Measurements from ENCODE around the gene LDHAL6B.

LDHAL6B gene

DNA sequence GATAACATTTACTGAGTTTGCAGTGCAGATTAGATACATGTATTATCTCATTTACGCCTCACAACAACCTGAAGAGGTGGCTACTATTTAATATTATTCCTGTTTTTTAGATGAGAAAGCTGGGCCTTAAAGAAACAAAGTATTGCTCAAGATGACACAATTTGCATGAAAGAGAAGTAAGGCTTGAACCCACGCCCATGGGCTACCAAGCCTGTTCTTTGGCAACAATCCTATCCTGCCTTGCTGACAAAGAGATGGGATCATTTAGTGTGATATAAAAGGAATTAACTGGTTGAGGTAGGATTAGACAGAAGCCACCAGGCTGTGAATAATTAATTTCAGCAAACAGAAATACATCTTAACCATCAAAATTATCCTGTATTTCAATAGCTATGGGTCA, 9.2 kb upstream of the LDHAL6B start:
- H3K36me3 ChIP-seq (ENCODE audit: control insufficient read depth, low read length) = peaks cover 35% of the 10 kb centered on the region
- TF ChIP-seq EZH2phosphoT487 (IDR thresholded peaks at IDR 0.05; ENCODE audit: borderline replicate concordance, low read length) = no peak
- TF ChIP-seq, protein P1, sequence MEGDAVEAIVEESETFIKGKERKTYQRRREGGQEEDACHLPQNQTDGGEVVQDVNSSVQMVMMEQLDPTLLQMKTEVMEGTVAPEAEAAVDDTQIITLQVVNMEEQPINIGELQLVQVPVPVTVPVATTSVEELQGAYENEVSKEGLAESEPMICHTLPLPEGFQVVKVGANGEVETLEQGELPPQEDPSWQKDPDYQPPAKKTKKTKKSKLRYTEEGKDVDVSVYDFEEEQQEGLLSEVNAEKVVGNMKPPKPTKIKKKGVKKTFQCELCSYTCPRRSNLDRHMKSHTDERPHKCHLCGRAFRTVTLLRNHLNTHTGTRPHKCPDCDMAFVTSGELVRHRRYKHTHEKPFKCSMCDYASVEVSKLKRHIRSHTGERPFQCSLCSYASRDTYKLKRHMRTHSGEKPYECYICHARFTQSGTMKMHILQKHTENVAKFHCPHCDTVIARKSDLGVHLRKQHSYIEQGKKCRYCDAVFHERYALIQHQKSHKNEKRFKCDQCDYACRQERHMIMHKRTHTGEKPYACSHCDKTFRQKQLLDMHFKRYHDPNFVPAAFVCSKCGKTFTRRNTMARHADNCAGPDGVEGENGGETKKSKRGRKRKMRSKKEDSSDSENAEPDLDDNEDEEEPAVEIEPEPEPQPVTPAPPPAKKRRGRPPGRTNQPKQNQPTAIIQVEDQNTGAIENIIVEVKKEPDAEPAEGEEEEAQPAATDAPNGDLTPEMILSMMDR (IDR thresholded peaks at IDR 0.05; ENCODE audit: low read depth, low read length, poor library complexity, severe bottlenecking) = no peak
- H3K27ac ChIP-seq (ENCODE audit: low read depth, low read length) = no peak overlapping the region
- no peaks in the 10 kb centered on the region for H3K9me3 ChIP-seq (ENCODE audit: control insufficient read depth, insufficient read depth, low read length)
- H3K4me3 ChIP-seq (ENCODE audit: low read length) = no peak overlapping the region
- no peaks in the 10 kb centered on the region for H3K4me1 ChIP-seq (ENCODE audit: control insufficient read depth, low read length)
- no peaks in the 10 kb centered on the region for H3F3A ChIP-seq (ENCODE audit: control insufficient read depth, insufficient read depth)
- no peaks in the 10 kb centered on the region for H3K9me2 ChIP-seq (replicated peaks; ENCODE audit: control insufficient read depth, low read length)
- no peaks in the 10 kb centered on the region for H3K79me2 ChIP-seq (ENCODE audit: control insufficient read depth, low read length)
- H3K27me3 ChIP-seq (ENCODE audit: control insufficient read depth, low read length) = no peaks in the 10 kb centered on the region
- H3K4me2 ChIP-seq (ENCODE audit: low read length) = no peak overlapping the region
- no peaks in the 10 kb centered on the region for H4K20me1 ChIP-seq (ENCODE audit: control insufficient read depth, insufficient read depth, low read depth, low read length)

DNA sequence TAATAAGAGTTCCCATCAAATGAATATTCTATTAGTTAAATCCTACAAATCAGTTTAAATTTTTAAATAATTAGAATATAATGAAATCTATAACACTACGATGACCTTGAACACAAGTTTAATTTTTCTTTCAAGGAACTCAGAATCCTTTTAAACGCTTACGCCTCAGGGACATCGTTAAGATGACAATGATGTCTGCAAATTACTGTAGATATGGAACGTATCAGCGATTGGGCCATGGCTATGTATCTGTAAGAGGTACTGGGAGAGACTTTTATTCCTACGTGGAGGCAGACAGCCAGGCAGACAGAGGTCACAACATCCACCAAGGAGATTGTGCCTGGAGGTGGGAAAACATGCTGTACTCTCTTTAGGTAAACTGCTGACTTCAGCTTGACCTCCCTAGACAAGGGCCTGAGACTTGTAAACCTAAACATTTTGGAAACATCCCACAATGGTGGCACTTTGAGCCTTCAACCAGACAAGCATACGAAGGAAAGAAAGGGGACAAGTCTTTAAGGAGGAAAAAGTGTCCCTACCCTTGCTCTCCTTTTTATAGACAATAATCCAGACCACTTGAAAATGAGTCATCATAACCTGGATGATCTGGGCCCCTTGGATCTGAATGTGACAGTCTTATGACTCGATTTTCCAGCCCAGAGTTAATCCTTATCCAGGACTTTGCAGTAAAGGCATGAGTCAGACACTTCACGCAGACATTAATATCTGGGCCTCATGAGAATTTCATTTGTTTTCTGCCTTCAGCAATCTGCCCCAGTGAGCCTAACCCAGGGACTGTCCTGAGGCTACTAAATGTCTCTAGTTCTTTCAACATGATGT, 6.8 kb upstream of the LDHAL6B start:
- no peaks in the 10 kb centered on the region for H3F3A ChIP-seq (ENCODE audit: control insufficient read depth, insufficient read depth)
- peaks cover 34% of the 10 kb centered on the region for H3K36me3 ChIP-seq (ENCODE audit: control insufficient read depth, low read length)
- no peaks in the 10 kb centered on the region for H3K79me2 ChIP-seq (ENCODE audit: control insufficient read depth, low read length)
- no peaks in the 10 kb centered on the region for H3K27me3 ChIP-seq (ENCODE audit: control insufficient read depth, low read length)
- H3K9me2 ChIP-seq (replicated peaks; ENCODE audit: control insufficient read depth, low read length) = no peaks in the 10 kb centered on the region
- no peak overlapping the region for H3K4me3 ChIP-seq (ENCODE audit: low read length)
- no peaks in the 10 kb centered on the region for H3K4me1 ChIP-seq (ENCODE audit: control insufficient read depth, low read length)
- H3K27ac ChIP-seq (ENCODE audit: low read depth, low read length) = no peak overlapping the region
- TF ChIP-seq EZH2phosphoT487 (IDR thresholded peaks at IDR 0.05; ENCODE audit: borderline replicate concordance, low read length) = no peak
- TF ChIP-seq, protein P1 (IDR thresholded peaks at IDR 0.05; ENCODE audit: low read depth, low read length, poor library complexity, severe bottlenecking) = no peak
- H4K20me1 ChIP-seq (ENCODE audit: control insufficient read depth, insufficient read depth, low read depth, low read length) = no peaks in the 10 kb centered on the region
- H3K4me2 ChIP-seq (ENCODE audit: low read length) = no peak overlapping the region
- H3K9me3 ChIP-seq (ENCODE audit: control insufficient read depth, insufficient read depth, low read length) = no peaks in the 10 kb centered on the region

DNA sequence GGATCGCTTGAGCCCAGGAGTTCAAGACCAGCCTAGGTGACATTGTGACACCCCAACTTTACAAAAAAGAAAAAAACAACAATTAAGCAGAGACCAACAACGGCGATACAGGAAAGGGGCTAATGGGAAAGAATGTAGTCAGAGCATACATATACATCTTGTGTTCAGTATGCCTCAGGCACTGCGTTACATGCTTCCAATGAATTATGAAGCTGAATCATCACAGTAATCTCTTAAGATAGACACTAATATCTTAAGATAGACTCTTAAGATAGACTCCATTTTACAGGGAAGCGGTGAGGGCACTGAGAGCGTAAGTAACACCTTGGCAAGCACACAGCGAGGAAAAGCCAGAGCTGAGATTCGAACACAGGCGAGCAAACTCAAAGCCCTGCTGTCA, 6.1 kb upstream of the LDHAL6B start:
- Histone ChIP-seq H3K79me2 (ENCODE audit: control insufficient read depth, low read length) (no peaks in the 10 kb centered on the region), H4K20me1 (ENCODE audit: control insufficient read depth, insufficient read depth, low read depth, low read length) (no peaks in the 10 kb centered on the region), H3K4me1 (ENCODE audit: control insufficient read depth, low read length) (no peaks in the 10 kb centered on the region), H3K4me3 (ENCODE audit: low read length) (no peak overlapping the region), H3K9me3 (ENCODE audit: control insufficient read depth, insufficient read depth, low read length) (no peaks in the 10 kb centered on the region), H3K9me2 (replicated peaks; ENCODE audit: control insufficient read depth, low read length) (no peaks in the 10 kb centered on the region), H3K4me2 (ENCODE audit: low read length) (no peak overlapping the region), H3K36me3 (ENCODE audit: control insufficient read depth, low read length) (peaks cover 36% of the 10 kb centered on the region), H3F3A (ENCODE audit: control insufficient read depth, insufficient read depth) (no peaks in the 10 kb centered on the region), H3K27ac (ENCODE audit: low read depth, low read length) (no peak overlapping the region), H3K27me3 (ENCODE audit: control insufficient read depth, low read length) (no peaks in the 10 kb centered on the region)
- no peak for TF ChIP-seq EZH2phosphoT487 (IDR thresholded peaks at IDR 0.05; ENCODE audit: borderline replicate concordance, low read length)
- TF ChIP-seq, protein P1 (IDR thresholded peaks at IDR 0.05; ENCODE audit: low read depth, low read length, poor library complexity, severe bottlenecking) = no peak

All from DOHH2 (cell line).